C4-2B (cell line): ENCODE data around the gene INSIG1.

Experiments
- CTCF ChIP-seq: fragments of 450-650 bp; conservative IDR thresholded peaks from 2 replicates; pipeline ENCODE4 v1.5.1; 2017; ENCODE audit warnings: mild to moderate bottlenecking
- ZFX ChIP-seq: fragments of 450-650 bp; IDR thresholded peaks from 2 replicates; pipeline ENCODE4 v1.6.1; 2017

- TF ChIP-seq CTCF (no peak), ZFX (no peak)
Measured at GRCh38 chr7:155327590-155328320, 30.1 kb downstream of the INSIG1 start.
